Left lung (tissue), 10 donors: Measurements from ENCODE around the gene DACH1. TPM values are rescaled to one million over a fixed set of nuclear protein-coding genes. Genes with fewer than 3 reads are reported as not detected.

Experiments
- ATAC-seq: fragments of 200-7000 bp; cut with Tn5 transposase; one replicate; pipeline ENCODE4 v1.9.1; 2020; ENCODE audit warnings: moderate library complexity
- DNase-seq, 4 donors: peaks; one replicate each; pipeline ENCODE4 v3.0.0-alpha.2; 2013 to 2020
- H3K27ac ChIP-seq, 2 donors: fragments of 200-600 bp; sonication (generic) in 1 of 2; one replicate each; pipeline versions ENCODE4 v1.5.0 to v1.8.0; 2020 to 2021
- H3K27me3 ChIP-seq, 2 donors: fragments of 200-600 bp; sonication (generic) in 1 of 2; one replicate each; pipeline versions ENCODE4 v1.5.0 to v1.8.0; 2020 to 2021
- H3K36me3 ChIP-seq, 2 donors: fragments of 200-600 bp; sonication (generic) in 1 of 2; one replicate each; pipeline versions ENCODE4 v1.5.0 to v1.8.0; 2020 to 2021
- H3K4me1 ChIP-seq, 2 donors: fragments of 200-600 bp; one replicate each; pipeline ENCODE4 v1.8.0; 2021
- H3K4me3 ChIP-seq, 2 donors: fragments of 200-600 bp; sonication (generic) in 1 of 2; one replicate each; pipeline versions ENCODE4 v1.5.0 to v1.8.0; 2020 to 2021; ENCODE audit warnings: mild to moderate bottlenecking in 1 of 2
- H3K9me3 ChIP-seq, 2 donors: fragments of 200-600 bp; sonication (generic) in 1 of 2; one replicate each; pipeline versions ENCODE4 v1.5.0 to v1.8.0; 2020 to 2021
- CTCF ChIP-seq, 2 donors: fragments of 200-600 bp; sonication (generic) in 1 of 2; IDR thresholded peaks; one replicate each; pipeline versions ENCODE4 v1.5.0 to v1.8.0; 2021; ENCODE audit warnings: antibody characterized with exemption in 2 of 2
- intact Hi-C, 2 donors: fragments of 100-400 bp; cut with DNase I; formaldehyde crosslinking; loops; one replicate each; pipeline versions ENCODE4 v1.11.2 to v1.14.2; 2022
- polyA plus RNA-seq, 6 donors: library from polyadenylated mRNA; unstranded; fragments of 120-200 nt; gene quantifications; one replicate each; pipeline ENCODE4 v1.2.1, GENCODE V29; 2013; ENCODE audit not compliant: insufficient read length in 6 of 6
- total RNA-seq, 2 donors: library from RNA; stranded (reverse); fragmentation: NEBNext Ultra II Directional; extraction: Animal tissue kit (Norgen Biotek cat#: 25700); gene quantifications; one replicate each; pipeline ENCODE4 v1.2.1, GENCODE V29; 2021
- donor health status: DM: no; HTN: yes; CAD: no.
- donor health status: DM: no; HTN: no; CAD: no.

DACH1 gene
- total and polyA plus RNA-seq, 8 donors: 4.6 to 47.5 (median 43.9) TPM

- TF ChIP-seq CTCF (IDR thresholded peaks at IDR 0.05): no peak
- Histone ChIP-seq H3K9me3 (no peaks in the 10 kb centered on the region), H3K36me3 (no peaks in the 10 kb centered on the region), H3K4me1 (peaks cover 0 to 74% of the 10 kb centered on the region in 2 donors), H3K27me3 (no peaks in the 10 kb centered on the region), H3K27ac (no peak overlapping the region), H3K4me3 (no peak overlapping the region)
- no peak for ATAC-seq
- DNase-seq: no peak
- intact Hi-C loops: no loop called here
Measured at GRCh38 chr13:71801781-71802180, 65.2 kb downstream of the DACH1 start.

GRCh38 chr13:71801165-71801760, 65.7 kb downstream of the DACH1 start:
- DNase-seq: no peak
- no peak overlapping the region for H3K27ac ChIP-seq
- intact Hi-C loops: no loop called here

DNA sequence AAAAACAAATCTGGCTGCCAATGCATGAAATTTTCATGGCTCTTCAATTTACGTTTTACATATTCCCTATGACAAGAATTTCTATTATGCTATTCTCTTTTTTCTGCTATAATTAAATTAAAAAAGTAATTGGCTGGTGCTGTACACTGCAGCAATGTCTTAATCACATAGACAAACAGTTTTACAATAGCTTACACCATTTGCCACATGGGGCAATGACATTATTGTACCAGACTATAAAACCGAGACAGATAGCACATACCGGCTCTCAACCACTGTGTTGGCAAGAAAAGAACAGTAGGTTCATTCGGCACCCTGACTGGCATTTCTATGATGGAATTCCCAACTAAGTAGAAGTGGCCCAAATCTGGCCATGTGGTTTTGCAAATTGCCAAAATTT, 67.7 kb downstream of the DACH1 start:
- no peaks in the 10 kb centered on the region for H3K36me3 ChIP-seq
- no peaks in the 10 kb centered on the region for H3K9me3 ChIP-seq
- no peaks in the 10 kb centered on the region for H3K27me3 ChIP-seq
- peaks cover 0 to 70% of the 10 kb centered on the region in 2 donors for H3K4me1 ChIP-seq
- no peak overlapping the region for H3K27ac ChIP-seq
- TF ChIP-seq CTCF (IDR thresholded peaks at IDR 0.05): no peak
- no peak for ATAC-seq
- DNase-seq: no peak
- intact Hi-C loops: no loop called here
- H3K4me3 ChIP-seq: no peak overlapping the region

More at GRCh38 chr13:71801165-71801760, 65.7 kb downstream of the DACH1 start:
- Histone ChIP-seq H3K4me3 (no peak overlapping the region), H3K4me1 (peaks cover 0 to 70% of the 10 kb centered on the region in 2 donors), H3K36me3 (no peaks in the 10 kb centered on the region), H3K9me3 (no peaks in the 10 kb centered on the region), H3K27me3 (no peaks in the 10 kb centered on the region)
- ATAC-seq: no peak
- no peak for TF ChIP-seq CTCF (IDR thresholded peaks at IDR 0.05)

DNA sequence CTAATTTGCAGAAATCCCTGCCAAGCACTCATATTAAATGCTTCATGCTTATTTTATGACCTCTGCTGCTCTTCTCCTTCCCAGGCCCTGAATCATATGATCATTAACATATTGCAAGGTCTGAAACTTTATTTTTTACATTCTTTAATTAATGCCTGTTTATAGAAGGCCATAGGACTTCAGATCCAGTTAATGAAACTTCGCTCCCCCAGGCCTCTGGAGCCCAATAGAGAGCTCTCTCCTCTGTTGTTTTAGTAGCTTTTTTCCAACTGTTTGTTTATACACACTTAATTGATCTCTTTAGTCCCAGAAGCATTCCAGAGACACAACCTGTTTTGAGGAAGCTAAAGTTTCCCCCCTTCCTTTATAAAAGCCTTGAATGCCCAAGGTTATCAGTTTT, 68.3 kb downstream of the DACH1 start:
- ATAC-seq (no peak), DNase-seq (no peak)
- Histone ChIP-seq H3K4me1 (peaks cover 0 to 64% of the 10 kb centered on the region in 2 donors), H3K9me3 (no peaks in the 10 kb centered on the region), H3K4me3 (no peak overlapping the region), H3K36me3 (no peaks in the 10 kb centered on the region), H3K27ac (no peak overlapping the region), H3K27me3 (no peaks in the 10 kb centered on the region)
- TF ChIP-seq CTCF (IDR thresholded peaks at IDR 0.05): no peak
- intact Hi-C loops: no loop called here

GRCh38 chr13:71797517-71797916, 69.5 kb downstream of the DACH1 start:
- H3K9me3 ChIP-seq: no peaks in the 10 kb centered on the region
- DNase-seq (no peak), ATAC-seq (no peak)
- H3K4me3 ChIP-seq: no peak overlapping the region
- TF ChIP-seq CTCF (IDR thresholded peaks at IDR 0.05): no peak
- intact Hi-C loops: no loop called here
- no peaks in the 10 kb centered on the region for H3K36me3 ChIP-seq
- peaks cover 0 to 54% of the 10 kb centered on the region in 2 donors for H3K4me1 ChIP-seq
- H3K27ac ChIP-seq: peak overlapping the region in 1 of 2 donors; percentile 65
- no peaks in the 10 kb centered on the region for H3K27me3 ChIP-seq
